Measurements from ENCODE around the gene UROC1.

Gene UROC1

GRCh38 chr3:126464093-126464492, 53.5 kb downstream of the UROC1 start:
- Histone ChIP-seq H3K4me3 (ENCODE audit: low read length, poor library complexity, severe bottlenecking) (no peak overlapping the region), H4K20me1 (ENCODE audit: insufficient read depth, low read length, poor library complexity, severe bottlenecking) (peaks cover 68% of the 10 kb centered on the region), H3K9ac (ENCODE audit: low read depth, low read length, poor library complexity, severe bottlenecking) (no peak overlapping the region), H3K4me2 (ENCODE audit: low read depth, low read length, poor library complexity, severe bottlenecking) (no peak overlapping the region), H3K27me3 (ENCODE audit: insufficient read depth, low read length, poor library complexity, severe bottlenecking) (no peaks in the 10 kb centered on the region), H3K9me3 (ENCODE audit: insufficient read depth, low read depth, low read length) (no peaks in the 10 kb centered on the region), H3K79me2 (ENCODE audit: insufficient read depth, low read length) (peaks cover 90% of the 10 kb centered on the region), H3F3A (ENCODE audit: low read depth) (no peaks in the 10 kb centered on the region), H3K9me2 (replicated peaks; ENCODE audit: low read depth, low read length) (no peaks in the 10 kb centered on the region), H3K36me3 (ENCODE audit: insufficient read depth, low read length) (peaks cover 89% of the 10 kb centered on the region; the same call in 1 of the 2 replicates), H2AFZ (ENCODE audit: low read length) (no peak overlapping the region), H3K4me1 (ENCODE audit: insufficient read depth, low read length, poor library complexity, severe bottlenecking) (peaks cover 20% of the 10 kb centered on the region)
- no peak for TF ChIP-seq EZH2phosphoT487 (IDR thresholded peaks at IDR 0.05; ENCODE audit: borderline replicate concordance)
- TF ChIP-seq, protein P1, sequence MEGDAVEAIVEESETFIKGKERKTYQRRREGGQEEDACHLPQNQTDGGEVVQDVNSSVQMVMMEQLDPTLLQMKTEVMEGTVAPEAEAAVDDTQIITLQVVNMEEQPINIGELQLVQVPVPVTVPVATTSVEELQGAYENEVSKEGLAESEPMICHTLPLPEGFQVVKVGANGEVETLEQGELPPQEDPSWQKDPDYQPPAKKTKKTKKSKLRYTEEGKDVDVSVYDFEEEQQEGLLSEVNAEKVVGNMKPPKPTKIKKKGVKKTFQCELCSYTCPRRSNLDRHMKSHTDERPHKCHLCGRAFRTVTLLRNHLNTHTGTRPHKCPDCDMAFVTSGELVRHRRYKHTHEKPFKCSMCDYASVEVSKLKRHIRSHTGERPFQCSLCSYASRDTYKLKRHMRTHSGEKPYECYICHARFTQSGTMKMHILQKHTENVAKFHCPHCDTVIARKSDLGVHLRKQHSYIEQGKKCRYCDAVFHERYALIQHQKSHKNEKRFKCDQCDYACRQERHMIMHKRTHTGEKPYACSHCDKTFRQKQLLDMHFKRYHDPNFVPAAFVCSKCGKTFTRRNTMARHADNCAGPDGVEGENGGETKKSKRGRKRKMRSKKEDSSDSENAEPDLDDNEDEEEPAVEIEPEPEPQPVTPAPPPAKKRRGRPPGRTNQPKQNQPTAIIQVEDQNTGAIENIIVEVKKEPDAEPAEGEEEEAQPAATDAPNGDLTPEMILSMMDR (conservative IDR thresholded peaks at IDR 0.05; ENCODE audit: low read length), result no peak

DNA sequence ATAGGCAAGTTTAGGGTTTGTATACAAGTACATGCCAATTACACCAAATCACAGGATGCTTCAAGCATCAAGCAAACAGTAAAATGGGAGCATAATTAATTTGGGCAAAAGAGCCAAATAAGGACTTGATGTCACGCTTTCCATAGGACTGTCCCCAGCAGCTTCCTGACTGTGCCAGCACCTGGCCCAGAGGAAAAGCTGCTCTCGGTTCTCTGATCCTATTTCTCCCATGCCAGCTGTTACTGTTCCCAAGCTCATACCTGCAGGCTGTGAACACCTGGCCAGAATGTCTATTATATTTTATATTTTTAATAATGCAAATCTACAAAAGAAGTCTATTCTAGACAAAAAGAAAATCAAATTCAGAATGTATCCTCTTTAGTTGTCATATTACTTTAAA, 54.1 kb downstream of the UROC1 start:
- H3K9me2 ChIP-seq (replicated peaks; ENCODE audit: low read depth, low read length), result no peaks in the 10 kb centered on the region
- H3K4me2 ChIP-seq (ENCODE audit: low read depth, low read length, poor library complexity, severe bottlenecking), result no peak overlapping the region
- no peak overlapping the region for H3K9ac ChIP-seq (ENCODE audit: low read depth, low read length, poor library complexity, severe bottlenecking)
- H3K4me3 ChIP-seq (ENCODE audit: low read length, poor library complexity, severe bottlenecking), result no peak overlapping the region
- H3F3A ChIP-seq (ENCODE audit: low read depth), result no peaks in the 10 kb centered on the region
- H3K4me1 ChIP-seq (ENCODE audit: insufficient read depth, low read length, poor library complexity, severe bottlenecking), result peaks cover 15% of the 10 kb centered on the region
- H2AFZ ChIP-seq (ENCODE audit: low read length), result no peak overlapping the region
- TF ChIP-seq EZH2phosphoT487 (IDR thresholded peaks at IDR 0.05; ENCODE audit: borderline replicate concordance), result no peak
- TF ChIP-seq, protein P1 (conservative IDR thresholded peaks at IDR 0.05; ENCODE audit: low read length), result no peak
- peaks cover 65% of the 10 kb centered on the region for H4K20me1 ChIP-seq (ENCODE audit: insufficient read depth, low read length, poor library complexity, severe bottlenecking)
- H3K36me3 ChIP-seq (ENCODE audit: insufficient read depth, low read length), result peaks cover 89% of the 10 kb centered on the region; the same call in 1 of the 2 replicates
- peaks cover 88% of the 10 kb centered on the region for H3K79me2 ChIP-seq (ENCODE audit: insufficient read depth, low read length)
- no peaks in the 10 kb centered on the region for H3K9me3 ChIP-seq (ENCODE audit: insufficient read depth, low read depth, low read length)
- H3K27me3 ChIP-seq (ENCODE audit: insufficient read depth, low read length, poor library complexity, severe bottlenecking), result no peaks in the 10 kb centered on the region

- no peaks in the 10 kb centered on the region for H3K9me3 ChIP-seq (ENCODE audit: insufficient read depth, low read depth, low read length)
- no peaks in the 10 kb centered on the region for H3K9me2 ChIP-seq (replicated peaks; ENCODE audit: low read depth, low read length)
- no peak overlapping the region for H3K9ac ChIP-seq (ENCODE audit: low read depth, low read length, poor library complexity, severe bottlenecking)
- no peaks in the 10 kb centered on the region for H3K4me1 ChIP-seq (ENCODE audit: insufficient read depth, low read length, poor library complexity, severe bottlenecking)
- peaks cover 56% of the 10 kb centered on the region for H4K20me1 ChIP-seq (ENCODE audit: insufficient read depth, low read length, poor library complexity, severe bottlenecking)
- peaks cover 93% of the 10 kb centered on the region; the same call in 1 of the 2 replicates for H3K36me3 ChIP-seq (ENCODE audit: insufficient read depth, low read length)
- no peak overlapping the region for H3K4me3 ChIP-seq (ENCODE audit: low read length, poor library complexity, severe bottlenecking)
- no peaks in the 10 kb centered on the region for H3K27me3 ChIP-seq (ENCODE audit: insufficient read depth, low read length, poor library complexity, severe bottlenecking)
- no peaks in the 10 kb centered on the region for H3F3A ChIP-seq (ENCODE audit: low read depth)
- no peak overlapping the region for H2AFZ ChIP-seq (ENCODE audit: low read length)
- H3K4me2 ChIP-seq (ENCODE audit: low read depth, low read length, poor library complexity, severe bottlenecking), result no peak overlapping the region
- TF ChIP-seq, protein P1 (conservative IDR thresholded peaks at IDR 0.05; ENCODE audit: low read length), result no peak
- no peak for TF ChIP-seq EZH2phosphoT487 (IDR thresholded peaks at IDR 0.05; ENCODE audit: borderline replicate concordance)
- peaks cover 83% of the 10 kb centered on the region for H3K79me2 ChIP-seq (ENCODE audit: insufficient read depth, low read length)
Measured at GRCh38 chr3:126461450-126462070, 56.0 kb downstream of the UROC1 start.

All from Loucy (cell line).